Left kidney (tissue), 2 donors: Measurements from ENCODE around the gene FNIP2. TPM values are rescaled to one million over a fixed set of nuclear protein-coding genes. Genes with fewer than 3 reads are reported as not detected.
"Not testable (repeated sequence)": the region's sequence is repeated elsewhere in the genome, so short reads cannot be mapped to it uniquely, and the experiment has no call there.

Experiments used
- DNase-seq: peaks from one replicate; pipeline ENCODE4 v3.0.0-alpha.2; 2013
- polyA plus RNA-seq: library from polyadenylated mRNA; unstranded; fragments of 120-200 nt; gene quantifications from one replicate; pipeline ENCODE4 v1.2.1, GENCODE V29; 2013; ENCODE audit not compliant: insufficient read length

The FNIP2 gene
- polyA plus RNA-seq, 1 donor, result 46.8 TPM

GRCh38 chr4:158912806-158913205 lies 144.0 kb downstream of the FNIP2 start:
- no peak for DNase-seq

GRCh38 chr4:158913766-158914165 lies 144.9 kb downstream of the FNIP2 start:
- no peak for DNase-seq

GRCh38 chr4:158914218-158914617 lies 145.4 kb downstream of the FNIP2 start:
- no peak for DNase-seq

GRCh38 chr4:158915683-158916241 lies 146.9 kb downstream of the FNIP2 start:
- no peak for DNase-seq

GRCh38 chr4:158920452-158920996 lies 151.7 kb downstream of the FNIP2 start:
- DNase-seq, result not testable (repeated sequence)

- not testable (repeated sequence) for DNase-seq
Observed at GRCh38 chr4:158927774-158928173, 158.9 kb downstream of the FNIP2 start.

- no peak for DNase-seq
Observed at GRCh38 chr4:158929939-158930638, 161.3 kb downstream of the FNIP2 start.

GRCh38 chr4:158930639-158930972 lies 161.8 kb downstream of the FNIP2 start:
- DNase-seq, result no peak

- no peak for DNase-seq
Observed at GRCh38 chr4:158933236-158933635, 164.4 kb downstream of the FNIP2 start.

- DNase-seq, result no peak
Observed at GRCh38 chr4:158934996-158935669, 166.3 kb downstream of the FNIP2 start.

- no peak for DNase-seq
Observed at GRCh38 chr4:158936238-158936637, 167.4 kb downstream of the FNIP2 start.

- DNase-seq, result peak; percentile 36
Observed at GRCh38 chr4:158938220-158939044, 169.6 kb downstream of the FNIP2 start.

- DNase-seq, result no peak
Observed at GRCh38 chr4:158940271-158940670, 171.4 kb downstream of the FNIP2 start.

- DNase-seq, result no peak
Observed at GRCh38 chr4:158941321-158941720, 172.5 kb downstream of the FNIP2 start.

- no peak for DNase-seq
Observed at GRCh38 chr4:158941895-158942294, 173.1 kb downstream of the FNIP2 start.

GRCh38 chr4:158945529-158946108 lies 176.8 kb downstream of the FNIP2 start:
- no peak for DNase-seq

GRCh38 chr4:158946825-158947224 lies 178.0 kb downstream of the FNIP2 start:
- no peak for DNase-seq

- no peak for DNase-seq
Observed at GRCh38 chr4:158948071-158948470, 179.2 kb downstream of the FNIP2 start.

- no peak for DNase-seq
Observed at GRCh38 chr4:158949099-158949498, 180.3 kb downstream of the FNIP2 start.

- DNase-seq, result not testable (repeated sequence)
Observed at GRCh38 chr4:158952221-158952774, 183.5 kb downstream of the FNIP2 start.

GRCh38 chr4:158956345-158956744 lies 187.5 kb downstream of the FNIP2 start:
- not testable (repeated sequence) for DNase-seq

- not testable (repeated sequence) for DNase-seq
Observed at GRCh38 chr4:158956918-158957317, 188.1 kb downstream of the FNIP2 start.
